HL-60 (cell line): ENCODE data around the gene CYP2D6.

Experiments used
- POLR2AphosphoS5 ChIP-seq: IDR thresholded peaks from 2 replicates; pipeline ENCODE4 v1.6.1; 2012; ENCODE audit warnings: low read depth
- TF ChIP-seq, protein P1 (sequence below): IDR thresholded peaks from one replicate; pipeline ENCODE4 v1.5.1; 2011; ENCODE audit warnings: low read length, control low read depth, inconsistent platforms; ENCODE audit not compliant: insufficient read depth

GRCh38 chr22:42134100-42135020, 3.8 kb upstream of the CYP2D6 start:
- TF ChIP-seq, protein P1, sequence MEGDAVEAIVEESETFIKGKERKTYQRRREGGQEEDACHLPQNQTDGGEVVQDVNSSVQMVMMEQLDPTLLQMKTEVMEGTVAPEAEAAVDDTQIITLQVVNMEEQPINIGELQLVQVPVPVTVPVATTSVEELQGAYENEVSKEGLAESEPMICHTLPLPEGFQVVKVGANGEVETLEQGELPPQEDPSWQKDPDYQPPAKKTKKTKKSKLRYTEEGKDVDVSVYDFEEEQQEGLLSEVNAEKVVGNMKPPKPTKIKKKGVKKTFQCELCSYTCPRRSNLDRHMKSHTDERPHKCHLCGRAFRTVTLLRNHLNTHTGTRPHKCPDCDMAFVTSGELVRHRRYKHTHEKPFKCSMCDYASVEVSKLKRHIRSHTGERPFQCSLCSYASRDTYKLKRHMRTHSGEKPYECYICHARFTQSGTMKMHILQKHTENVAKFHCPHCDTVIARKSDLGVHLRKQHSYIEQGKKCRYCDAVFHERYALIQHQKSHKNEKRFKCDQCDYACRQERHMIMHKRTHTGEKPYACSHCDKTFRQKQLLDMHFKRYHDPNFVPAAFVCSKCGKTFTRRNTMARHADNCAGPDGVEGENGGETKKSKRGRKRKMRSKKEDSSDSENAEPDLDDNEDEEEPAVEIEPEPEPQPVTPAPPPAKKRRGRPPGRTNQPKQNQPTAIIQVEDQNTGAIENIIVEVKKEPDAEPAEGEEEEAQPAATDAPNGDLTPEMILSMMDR = no peak
- no peak for TF ChIP-seq POLR2AphosphoS5
